ENCODE measurements around the gene SPIN4. TPM values are rescaled to one million over a fixed set of nuclear protein-coding genes. Genes with fewer than 3 reads are reported as not detected.

The SPIN4 gene
- total RNA-seq (5.4 and 5.8 TPM in 2 replicates), polyA plus RNA-seq (1.6 and 1.7 TPM in 2 replicates), polyA minus RNA-seq (2.3 and 2.6 TPM in 2 replicates)
- total RNA-seq (2013): 2.5 TPM

DNA sequence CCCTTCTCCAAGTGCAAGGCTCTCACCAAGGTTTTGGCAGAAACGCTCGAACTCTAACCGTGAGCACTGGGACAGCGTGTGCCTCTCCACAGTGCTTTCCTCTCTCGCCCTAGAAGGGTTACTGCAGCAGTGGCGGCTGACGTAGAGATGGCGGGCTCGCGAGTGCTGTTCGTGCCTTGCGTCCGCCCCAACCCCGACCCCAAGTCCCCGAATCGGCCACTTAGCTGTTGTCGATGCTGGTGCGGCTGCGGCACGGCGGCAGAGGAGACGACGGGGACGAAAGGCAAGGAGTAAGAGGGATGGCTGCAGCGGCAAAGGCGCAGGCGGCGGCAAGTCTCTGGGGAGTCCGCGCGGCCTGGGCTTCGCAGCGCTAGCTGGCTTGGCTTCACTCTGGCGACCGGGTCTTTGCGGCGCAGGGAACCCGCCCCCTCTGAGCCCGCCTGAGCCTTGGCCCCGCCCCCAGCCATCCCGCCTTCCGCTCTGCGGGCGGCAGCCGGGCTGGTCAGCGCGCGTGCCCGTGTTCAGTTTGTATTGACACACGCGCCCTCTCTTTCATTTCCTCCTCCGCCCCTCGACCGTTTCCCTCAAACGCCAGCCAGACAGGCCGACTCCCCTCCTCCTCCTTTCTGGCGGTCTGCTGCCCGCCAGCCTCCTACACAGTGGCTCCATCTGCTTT, at the start of gene SPIN4:
Gene SPIN4, minus strand, starts transcription at position 392 of the 676 bp plus-strand sequence. CDS start 513 bp downstream, outside the sequence.
- no peaks in the 10 kb centered on the region for H3K9me3 Mint-ChIP-seq (ENCODE audit: insufficient read depth)
- CTCF ChIA-PET: no interaction called here
- no peaks in the 10 kb centered on the region for H3K27me3 Mint-ChIP-seq

GRCh38 chrX:63400340-63400739, 49.2 kb upstream of the SPIN4 start:
- CTCF ChIA-PET: no interaction called here

More for the DNA sequence above, at the start of gene SPIN4:
- Histone ChIP-seq H3K4me3 (ENCODE audit: control extremely low read depth in 1 of 5, extremely low read depth in 1 of 5, insufficient read depth in 1 of 5, low read depth in 2 of 5, low read length in 4 of 5) (peak within 1 kb of the TSS; percentile 55 to 70 (median 63)), H3K79me2 (ENCODE audit: control insufficient read depth, insufficient read depth, low read length) (no peaks in the 10 kb centered on the region), H3K9me3 (ENCODE audit: control extremely low read depth in 1 of 3, control insufficient read depth in 2 of 3, insufficient read depth in 1 of 3, low read length in 2 of 3) (no peaks in the 10 kb centered on the region), H3K27me3 (replicated peaks in 1 of 4; ENCODE audit: control extremely low read depth in 1 of 4, control insufficient read depth in 3 of 4, insufficient read depth in 4 of 4, low read length in 3 of 4) (no peaks in the 10 kb centered on the region), H2AFZ (ENCODE audit: insufficient read depth, low read depth, low read length, poor library complexity, severe bottlenecking) (peak within 1 kb of the TSS; percentile 48), H3K36me3 (replicated peaks in 1 of 2; ENCODE audit: control extremely low read depth in 1 of 2, control insufficient read depth in 1 of 2, extremely low read depth in 1 of 2, insufficient read depth in 2 of 2, low read length in 1 of 2) (no peaks in the 10 kb centered on the region), H4K20me1 (ENCODE audit: control insufficient read depth, insufficient read depth, low read length, poor library complexity, severe bottlenecking) (no peaks in the 10 kb centered on the region), H3K4me2 (replicated peaks; ENCODE audit: low read depth, low read length, poor library complexity, severe bottlenecking) (peak within 1 kb of the TSS; percentile 69), H3K4me1 (ENCODE audit: control insufficient read depth in 2 of 2, insufficient read depth in 2 of 2, low read length in 2 of 2) (peaks cover 0 to 3% of the 10 kb centered on the region in 2 donors), H3K9ac (ENCODE audit: low read length) (peak within 1 kb of the TSS; percentile 50), H3K27ac (ENCODE audit: low read length in 2 of 2) (peak within 1 kb of the TSS; percentile 28 to 29)
- no peak for TF ChIP-seq EZH2 (IDR thresholded peaks at IDR 0.05; ENCODE audit: borderline replicate concordance, insufficient read depth, low read depth, low read length, poor library complexity, severe bottlenecking)
- TF ChIP-seq, protein P1, sequence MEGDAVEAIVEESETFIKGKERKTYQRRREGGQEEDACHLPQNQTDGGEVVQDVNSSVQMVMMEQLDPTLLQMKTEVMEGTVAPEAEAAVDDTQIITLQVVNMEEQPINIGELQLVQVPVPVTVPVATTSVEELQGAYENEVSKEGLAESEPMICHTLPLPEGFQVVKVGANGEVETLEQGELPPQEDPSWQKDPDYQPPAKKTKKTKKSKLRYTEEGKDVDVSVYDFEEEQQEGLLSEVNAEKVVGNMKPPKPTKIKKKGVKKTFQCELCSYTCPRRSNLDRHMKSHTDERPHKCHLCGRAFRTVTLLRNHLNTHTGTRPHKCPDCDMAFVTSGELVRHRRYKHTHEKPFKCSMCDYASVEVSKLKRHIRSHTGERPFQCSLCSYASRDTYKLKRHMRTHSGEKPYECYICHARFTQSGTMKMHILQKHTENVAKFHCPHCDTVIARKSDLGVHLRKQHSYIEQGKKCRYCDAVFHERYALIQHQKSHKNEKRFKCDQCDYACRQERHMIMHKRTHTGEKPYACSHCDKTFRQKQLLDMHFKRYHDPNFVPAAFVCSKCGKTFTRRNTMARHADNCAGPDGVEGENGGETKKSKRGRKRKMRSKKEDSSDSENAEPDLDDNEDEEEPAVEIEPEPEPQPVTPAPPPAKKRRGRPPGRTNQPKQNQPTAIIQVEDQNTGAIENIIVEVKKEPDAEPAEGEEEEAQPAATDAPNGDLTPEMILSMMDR (IDR thresholded peaks at IDR 0.05): no peak
- POLR2A ChIA-PET: interaction anchor here (1.1 kb wide), 1 partner anchor 854 kb away, joined by 3 read pairs; the partner anchor contains the start of gene AMER1
- ATAC-seq (ENCODE audit: low read depth) (peak; percentile 95), DNase-seq (peak; percentile 77)
- peak within 1 kb of the TSS; percentile 88 for H3K27ac Mint-ChIP-seq
- intact Hi-C loops (cut with micrococcal nuclease): loop anchor here (2.0 to 10.0 kb wide), 3 partner anchors 211 to 1044 kb away; partner anchors contain the start of gene MTMR8
- H3K4me1 Mint-ChIP-seq: peaks cover 16% of the 10 kb centered on the region
- 0% methylated on average over 39 of the region's 58 CpGs for WGBS (ENCODE audit: insufficient coverage)
- H3K4me3 Mint-ChIP-seq: peak within 1 kb of the TSS; percentile 99

More at GRCh38 chrX:63400340-63400739, 49.2 kb upstream of the SPIN4 start:
- H3K4me1 Mint-ChIP-seq: no peaks in the 10 kb centered on the region
- no peaks in the 10 kb centered on the region for H3K27me3 Mint-ChIP-seq
- ATAC-seq (ENCODE audit: low read depth) (no peak), DNase-seq (no peak)
- H3K27ac Mint-ChIP-seq: no peak overlapping the region
- Histone ChIP-seq H3K79me2 (ENCODE audit: control insufficient read depth, insufficient read depth, low read length) (no peaks in the 10 kb centered on the region), H3K27ac (ENCODE audit: low read length in 2 of 2) (no peak overlapping the region), H3K4me2 (replicated peaks; ENCODE audit: low read depth, low read length, poor library complexity, severe bottlenecking) (no peak overlapping the region), H3K9me3 (ENCODE audit: control extremely low read depth in 1 of 3, control insufficient read depth in 2 of 3, insufficient read depth in 1 of 3, low read length in 2 of 3) (no peaks in the 10 kb centered on the region), H3K4me3 (ENCODE audit: control extremely low read depth in 1 of 5, extremely low read depth in 1 of 5, insufficient read depth in 1 of 5, low read depth in 2 of 5, low read length in 4 of 5) (no peak overlapping the region), H2AFZ (ENCODE audit: insufficient read depth, low read depth, low read length, poor library complexity, severe bottlenecking) (no peak overlapping the region), H3K27me3 (replicated peaks in 1 of 4; ENCODE audit: control extremely low read depth in 1 of 4, control insufficient read depth in 3 of 4, insufficient read depth in 4 of 4, low read length in 3 of 4) (no peaks in the 10 kb centered on the region), H3K9ac (ENCODE audit: low read length) (no peak overlapping the region), H3K4me1 (ENCODE audit: control insufficient read depth in 2 of 2, insufficient read depth in 2 of 2, low read length in 2 of 2) (no peaks in the 10 kb centered on the region), H4K20me1 (ENCODE audit: control insufficient read depth, insufficient read depth, low read length, poor library complexity, severe bottlenecking) (no peaks in the 10 kb centered on the region), H3K36me3 (replicated peaks in 1 of 2; ENCODE audit: control extremely low read depth in 1 of 2, control insufficient read depth in 1 of 2, extremely low read depth in 1 of 2, insufficient read depth in 2 of 2, low read length in 1 of 2) (no peaks in the 10 kb centered on the region)
- TF ChIP-seq EZH2 (IDR thresholded peaks at IDR 0.05; ENCODE audit: borderline replicate concordance, insufficient read depth, low read depth, low read length, poor library complexity, severe bottlenecking): no peak
- TF ChIP-seq, protein P1 (IDR thresholded peaks at IDR 0.05): no peak
- no peaks in the 10 kb centered on the region for H3K9me3 Mint-ChIP-seq (ENCODE audit: insufficient read depth)
- intact Hi-C loops (cut with micrococcal nuclease): no loop called here
- H3K4me3 Mint-ChIP-seq: no peak overlapping the region
- POLR2A ChIA-PET: no interaction called here

All from B cell (primary cell).